Measurements from ENCODE around the gene H3-3A.

H3-3A gene

DNA sequence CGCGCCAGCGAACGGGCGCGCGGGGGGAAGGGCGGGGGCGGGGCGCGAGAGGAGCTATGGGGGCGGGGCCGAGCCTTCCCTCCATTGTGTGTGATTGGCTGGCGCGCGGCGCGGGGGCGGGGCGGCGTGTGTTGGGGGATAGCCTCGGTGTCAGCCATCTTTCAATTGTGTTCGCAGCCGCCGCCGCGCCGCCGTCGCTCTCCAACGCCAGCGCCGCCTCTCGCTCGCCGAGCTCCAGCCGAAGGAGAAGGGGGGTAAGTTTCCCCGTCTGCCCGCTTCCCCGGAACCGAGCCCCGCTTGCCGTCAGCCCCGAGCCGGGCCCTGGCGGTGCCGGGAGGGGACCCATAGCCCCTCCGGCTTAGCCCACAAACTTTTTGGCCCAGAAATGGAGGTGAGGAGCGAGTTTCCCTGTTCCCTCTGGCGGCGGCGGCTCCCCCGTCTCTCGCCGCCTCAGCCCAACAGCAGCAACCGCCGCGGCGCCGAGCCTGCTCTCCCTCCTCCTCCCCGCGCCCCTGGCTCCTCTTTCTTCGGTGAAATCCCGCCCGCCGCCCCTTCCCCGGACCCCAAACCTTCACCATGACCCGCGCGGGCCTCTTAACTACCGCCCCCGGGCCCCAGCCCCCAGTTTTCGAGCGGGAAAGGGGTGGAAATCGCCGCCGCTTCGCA lies at the start of gene H3-3A:
Gene H3-3A, plus strand, starts transcription at position 159 of the 666 bp plus-strand sequence. CDS start 1,636 bp downstream, outside the sequence.
- peak; percentile 99 for DNase-seq (ENCODE audit: low read depth)

DNA sequence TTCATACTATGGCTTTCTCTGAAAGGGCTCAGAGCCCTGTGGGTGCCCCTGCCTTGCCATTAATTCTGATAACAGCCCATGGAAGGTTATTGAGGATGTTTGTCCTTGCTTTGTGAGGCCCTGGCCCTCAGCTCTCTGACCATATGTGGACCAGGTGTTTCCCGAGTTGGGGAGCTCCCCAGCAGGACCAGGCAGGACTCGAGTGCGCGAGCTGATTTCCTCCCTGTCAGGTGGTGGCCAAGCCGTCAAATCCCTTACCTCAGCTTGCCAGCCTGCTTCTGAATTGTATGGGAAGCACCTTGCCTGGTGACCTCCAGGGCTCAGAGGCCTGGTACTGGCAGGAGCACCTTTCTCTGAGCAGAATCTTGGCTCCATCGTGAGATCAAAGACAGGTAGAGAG lies 45.4 kb upstream of the H3-3A start:
- DNase-seq (ENCODE audit: low read depth): no peak

DNA sequence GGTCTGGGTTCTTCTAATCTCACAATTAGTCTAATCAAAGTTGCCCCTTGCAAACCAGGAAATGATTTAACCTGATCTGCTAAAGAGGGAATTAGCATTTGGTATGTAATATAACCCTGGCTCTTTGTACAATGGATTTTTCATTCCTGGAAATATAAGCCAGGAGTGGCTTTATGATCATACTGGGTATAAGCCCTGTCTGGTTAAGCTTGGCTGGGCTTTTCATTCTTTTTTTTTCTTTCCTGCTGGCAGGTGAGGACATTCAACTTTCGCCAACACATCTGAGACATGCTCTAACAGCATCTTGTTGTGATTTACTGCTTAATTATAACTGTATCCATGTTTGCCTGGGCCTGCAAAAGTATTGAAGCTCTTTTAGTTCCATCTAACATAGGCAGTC lies 42.9 kb upstream of the H3-3A start:
- no peak for DNase-seq (ENCODE audit: low read depth)

DNA sequence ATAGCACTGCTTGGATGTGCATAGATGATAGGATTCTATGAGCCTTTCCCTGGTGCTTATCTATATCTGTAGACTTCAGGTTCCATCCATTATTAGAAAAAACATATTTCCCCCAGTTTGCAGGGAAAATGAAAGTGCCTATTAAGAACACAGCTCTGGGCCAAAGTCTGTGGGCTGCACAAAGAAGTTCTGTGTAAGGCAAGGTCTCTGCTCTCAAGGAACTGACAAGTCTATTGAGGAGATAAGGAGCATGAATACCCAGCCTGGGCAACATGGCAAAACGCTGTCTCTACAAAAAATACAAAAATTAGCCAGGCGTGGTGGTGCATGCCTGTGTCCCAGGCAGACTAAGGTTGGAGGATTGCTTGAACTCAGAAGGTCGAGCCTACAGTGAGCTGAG lies 41.1 kb upstream of the H3-3A start:
- DNase-seq (ENCODE audit: low read depth): no peak

DNA sequence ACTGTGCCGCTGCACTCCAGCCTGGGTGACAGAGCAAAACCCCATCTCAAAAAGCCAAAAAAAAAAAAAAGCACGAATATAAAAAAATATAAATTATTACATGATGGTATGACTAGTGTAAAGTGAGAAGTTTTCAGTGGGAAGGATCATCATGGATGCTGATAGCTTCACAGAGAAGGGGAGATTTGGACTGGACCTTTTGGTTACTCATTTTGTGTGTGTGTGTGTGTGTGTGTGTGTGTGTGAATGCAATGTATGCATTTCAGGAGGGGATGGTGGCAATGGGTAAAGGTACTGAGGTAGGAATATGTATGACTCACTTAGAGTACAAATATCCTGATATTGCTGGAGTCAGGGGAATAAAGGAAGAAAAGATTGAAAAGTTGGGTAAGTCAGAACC lies 40.7 kb upstream of the H3-3A start:
- no peak for DNase-seq (ENCODE audit: low read depth)

DNA sequence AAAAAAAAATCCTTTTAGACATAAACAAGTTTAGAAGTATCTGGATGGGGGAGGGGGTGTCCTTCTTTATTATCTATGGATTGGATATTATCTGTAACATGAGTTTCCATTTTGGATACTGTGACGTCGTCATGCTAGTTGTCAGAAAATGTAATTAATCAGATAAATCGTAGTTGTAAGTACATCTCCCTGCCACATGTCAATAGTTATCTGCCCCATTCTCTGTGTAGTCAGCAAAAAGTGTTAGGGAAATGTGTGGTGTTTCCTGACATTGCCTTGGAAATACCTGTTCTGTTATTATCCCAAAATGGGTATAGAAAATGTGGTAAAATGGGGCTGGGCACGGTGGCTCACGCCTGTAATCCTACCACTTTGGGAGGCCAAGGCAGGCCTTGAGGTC lies 38.8 kb upstream of the H3-3A start:
- no peak for DNase-seq (ENCODE audit: low read depth)

DNA sequence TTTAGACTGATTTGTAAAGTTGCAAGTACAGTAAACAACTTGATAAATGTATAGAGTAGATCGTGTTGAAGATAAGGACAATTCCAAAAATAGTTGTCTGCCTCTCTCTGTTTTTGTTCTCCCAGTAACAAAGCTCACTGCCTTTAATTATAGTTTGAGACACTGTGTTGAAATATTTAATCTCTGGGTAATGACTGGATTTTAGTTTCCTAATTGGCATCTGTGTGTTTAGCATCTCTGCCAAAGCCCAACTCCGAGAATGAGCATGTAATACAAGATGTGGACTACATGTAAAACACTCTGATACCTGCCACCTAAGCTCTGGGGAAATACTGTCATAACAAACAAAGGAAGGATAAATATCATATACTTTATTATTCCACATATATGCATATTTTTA lies 35.7 kb upstream of the H3-3A start:
- no peak for DNase-seq (ENCODE audit: low read depth)

DNA sequence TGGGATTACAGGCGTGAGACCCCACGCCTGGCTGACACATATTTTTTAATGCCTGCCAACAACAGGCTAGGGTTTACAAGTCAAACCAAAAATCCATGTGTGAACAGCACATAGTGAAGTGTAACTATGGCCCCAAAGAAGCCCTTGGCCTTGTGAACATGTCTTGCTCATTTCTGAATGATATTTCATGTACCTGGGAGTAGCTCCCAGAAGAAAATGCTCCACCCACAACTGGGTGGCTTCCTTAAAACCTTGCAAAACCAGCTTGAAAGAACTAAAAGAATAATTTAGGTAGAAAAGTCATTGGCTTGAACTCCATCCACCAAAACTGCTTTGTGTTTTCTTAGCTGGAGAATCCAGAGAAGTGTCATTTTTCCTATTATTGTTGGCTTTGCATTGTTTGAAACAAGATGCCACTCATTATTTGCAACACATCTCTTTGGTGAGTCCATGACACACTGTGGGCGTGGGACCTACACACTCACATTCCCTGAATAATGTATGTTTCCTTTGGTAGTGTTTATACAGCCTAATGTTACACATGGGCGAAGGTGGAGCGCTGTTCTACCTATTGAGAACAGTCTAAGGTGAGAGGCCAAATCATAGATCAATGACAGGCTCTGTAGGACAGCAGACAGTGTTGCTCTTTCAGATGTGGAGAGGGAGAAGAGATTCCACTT lies 34.8 kb upstream of the H3-3A start:
- no peak for DNase-seq (ENCODE audit: low read depth)

DNA sequence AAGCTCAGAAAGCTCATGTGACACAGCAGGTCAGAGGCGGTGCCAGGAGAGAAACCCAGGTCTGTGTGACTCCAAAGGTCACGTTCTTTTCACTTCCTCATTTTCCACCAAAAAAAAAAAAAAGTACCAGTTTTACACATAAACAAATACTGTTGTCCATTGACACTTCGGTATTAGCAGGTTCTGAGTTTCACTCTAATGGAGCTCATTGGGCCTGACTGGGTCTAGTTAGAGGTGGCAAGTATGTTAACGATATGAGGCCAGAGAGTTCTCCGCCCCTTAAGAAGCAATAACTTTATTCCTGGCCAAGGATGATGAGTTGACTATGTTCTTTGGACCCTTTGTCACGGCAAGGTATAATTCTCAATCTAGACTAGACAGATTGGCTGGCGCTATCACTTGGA lies 33.4 kb upstream of the H3-3A start:
- DNase-seq (ENCODE audit: low read depth): no peak

DNA sequence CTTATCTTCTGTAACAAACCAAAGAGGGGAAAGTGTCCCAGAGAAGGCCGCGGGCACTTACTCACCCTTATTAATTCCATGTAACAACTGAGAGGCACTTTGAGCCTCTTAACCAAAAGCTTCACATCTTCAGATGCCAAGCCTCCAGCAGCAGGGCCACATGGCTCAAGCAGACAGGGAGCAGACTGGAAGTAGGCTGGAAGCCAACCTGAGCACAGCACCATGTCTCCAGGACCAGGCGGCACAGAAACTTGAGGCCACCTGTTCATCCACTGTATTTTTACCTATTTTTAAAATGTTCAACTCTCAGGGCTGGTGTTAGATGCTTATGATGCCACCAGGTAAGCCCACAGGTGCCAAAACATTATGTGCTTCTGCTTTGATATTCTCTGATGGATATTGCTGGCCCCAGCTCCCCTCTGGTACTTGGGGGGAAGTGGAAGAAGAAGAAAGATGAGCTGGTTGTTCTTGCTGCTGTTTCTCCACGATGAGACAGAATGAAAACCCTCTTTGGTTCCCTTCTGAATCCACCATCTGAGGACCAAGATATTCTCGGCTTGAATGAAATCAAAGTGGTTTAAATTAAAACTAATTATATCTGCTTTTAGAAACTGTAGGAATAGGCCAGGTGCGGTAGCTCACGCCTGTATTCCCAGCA lies 32.8 kb upstream of the H3-3A start:
- DNase-seq (ENCODE audit: low read depth): no peak

DNA sequence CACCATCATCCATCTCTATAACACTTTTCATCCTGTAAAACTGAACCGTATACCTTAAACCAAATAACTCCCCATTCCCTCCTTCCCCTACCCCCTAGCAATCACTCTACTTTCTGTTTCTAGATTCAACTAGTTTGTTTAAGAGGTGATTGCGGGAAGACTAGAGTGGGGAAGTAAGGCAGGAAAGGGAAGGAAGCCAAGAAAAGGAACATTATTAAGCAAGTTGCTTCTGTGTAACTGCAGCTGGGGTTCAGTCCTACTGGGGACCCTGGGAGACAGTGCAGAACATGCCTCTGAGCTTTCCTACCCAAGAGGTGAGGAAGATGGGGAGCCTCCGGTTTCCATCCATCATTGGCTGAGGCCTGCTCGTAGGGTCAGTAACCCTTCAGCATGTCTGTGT lies 28.9 kb upstream of the H3-3A start:
- no peak for DNase-seq (ENCODE audit: low read depth)

DNA sequence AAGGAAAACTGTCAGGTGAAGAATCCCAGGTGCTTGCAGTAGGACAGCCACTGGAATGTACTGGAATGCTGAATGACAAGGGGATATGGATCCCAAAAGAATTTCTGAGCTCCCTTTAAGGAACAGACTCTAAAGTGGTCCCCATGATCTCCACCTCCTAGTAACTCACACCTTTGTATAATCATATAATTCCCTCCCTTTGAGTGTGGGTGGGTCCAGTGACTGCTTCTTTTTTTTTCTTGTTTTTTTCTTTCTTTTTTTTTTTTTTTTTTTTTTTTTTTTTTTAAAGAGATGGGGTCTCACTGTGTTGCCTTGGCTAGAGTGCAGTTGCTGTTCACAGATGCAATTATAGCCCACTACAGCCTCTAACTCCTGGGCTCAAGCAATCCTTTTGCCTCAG lies 28.5 kb upstream of the H3-3A start:
- DNase-seq (ENCODE audit: low read depth): no peak

DNA sequence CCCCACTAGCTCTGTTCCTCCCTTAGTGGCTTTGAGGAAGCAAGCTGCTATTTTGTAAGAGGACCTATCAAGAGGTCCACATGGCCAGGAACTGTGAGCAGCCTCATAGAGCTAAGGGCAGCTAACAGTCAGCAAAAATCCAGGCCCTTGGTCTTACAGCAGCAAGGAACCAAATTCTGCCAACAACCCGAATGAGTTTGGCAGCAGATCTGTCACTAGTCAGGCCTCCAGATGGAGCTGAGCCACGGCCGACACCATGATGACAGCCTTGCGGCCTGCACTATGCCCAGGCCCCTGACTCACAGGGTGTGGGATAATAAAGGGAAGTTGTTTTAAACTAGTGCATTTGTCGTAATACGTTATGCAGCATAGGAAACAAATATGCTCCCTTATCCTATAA lies 28.0 kb upstream of the H3-3A start:
- DNase-seq (ENCODE audit: low read depth): no peak

DNA sequence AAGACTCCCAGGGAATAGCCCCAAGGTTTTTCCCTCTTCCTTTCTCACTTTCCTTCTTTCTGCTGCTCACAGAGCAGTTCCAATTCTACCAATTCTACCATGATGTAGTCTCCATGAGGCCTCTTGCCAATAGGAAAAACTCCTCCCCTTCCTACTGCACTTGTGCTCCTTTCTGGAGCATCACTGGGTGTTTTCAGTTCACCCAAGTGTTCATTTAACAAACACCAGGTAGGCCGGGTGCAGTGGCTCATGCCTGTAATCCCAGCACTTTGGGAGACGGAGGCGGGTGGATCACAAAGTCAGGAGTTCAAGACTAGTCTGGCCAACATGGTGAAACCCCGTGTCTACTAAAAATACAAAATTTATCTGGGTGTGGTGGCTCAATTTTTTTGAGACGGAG lies 26.6 kb upstream of the H3-3A start:
- no peak for DNase-seq (ENCODE audit: low read depth)

DNA sequence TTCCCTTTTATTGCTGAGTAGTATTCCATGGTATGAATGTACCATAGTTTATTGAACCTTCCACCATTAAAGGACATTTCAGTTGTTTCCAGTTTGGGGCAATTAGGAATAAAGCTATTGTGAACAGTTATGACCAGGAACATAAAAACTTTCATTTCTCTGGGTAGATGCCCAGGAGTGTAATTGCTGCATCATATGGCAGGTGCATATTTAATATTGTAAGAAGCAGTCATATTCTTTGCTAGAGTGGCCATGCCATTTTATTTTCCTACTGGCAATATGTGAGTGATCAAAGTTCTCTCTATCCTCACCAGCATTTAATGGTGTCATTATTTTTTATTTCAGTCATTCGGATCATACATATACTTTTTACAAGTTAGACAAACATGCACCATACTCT lies 23.9 kb upstream of the H3-3A start:
- DNase-seq (ENCODE audit: low read depth): no peak

DNA sequence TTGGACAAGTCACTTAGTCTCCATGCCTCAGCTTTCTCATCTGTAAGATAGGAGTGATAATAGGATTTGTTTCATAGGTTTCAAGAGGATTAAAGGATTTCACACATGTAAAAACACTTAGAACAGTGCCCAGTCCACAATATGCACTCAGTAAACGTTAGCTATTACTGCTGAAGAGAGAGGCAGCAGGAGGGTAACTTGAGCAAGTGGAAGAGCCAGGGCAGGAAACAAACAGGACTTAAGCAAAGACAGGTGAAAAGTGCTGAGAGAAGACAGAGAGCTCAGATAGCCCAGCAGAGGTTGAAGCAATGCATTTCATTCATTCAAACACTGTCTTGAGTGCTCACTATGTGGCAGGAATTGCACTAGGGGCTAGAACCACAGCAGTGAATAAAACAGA lies 21.1 kb upstream of the H3-3A start:
- DNase-seq (ENCODE audit: low read depth): no peak

DNA sequence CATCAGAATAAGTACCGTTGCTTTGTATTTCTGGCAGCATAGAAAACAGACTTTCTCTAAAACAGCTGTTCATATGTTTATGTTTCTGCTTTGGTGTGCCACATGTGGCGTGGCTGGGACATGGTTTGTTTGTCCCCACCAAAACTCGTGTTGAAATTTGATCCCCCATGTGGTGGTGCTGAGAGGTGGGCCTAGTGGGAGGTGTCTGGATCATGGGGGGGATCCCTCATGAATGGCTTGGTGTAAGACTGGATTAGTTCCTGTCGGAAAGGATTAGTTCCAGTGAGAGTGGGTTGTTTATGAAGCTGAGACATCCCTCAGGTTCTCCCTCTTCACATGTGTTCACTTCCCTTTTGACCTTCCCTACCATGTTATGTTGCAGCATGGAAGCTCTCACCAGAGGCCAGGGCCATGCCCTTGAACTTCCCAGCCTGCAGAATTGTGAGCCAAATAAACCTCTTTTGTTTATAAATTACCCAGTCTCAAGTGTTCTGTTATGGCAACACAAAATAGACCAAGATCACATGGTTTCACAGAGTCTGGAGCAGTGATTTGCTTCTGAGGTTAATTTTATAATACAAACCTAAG lies 17.9 kb upstream of the H3-3A start:
- no peak for DNase-seq (ENCODE audit: low read depth)

DNA sequence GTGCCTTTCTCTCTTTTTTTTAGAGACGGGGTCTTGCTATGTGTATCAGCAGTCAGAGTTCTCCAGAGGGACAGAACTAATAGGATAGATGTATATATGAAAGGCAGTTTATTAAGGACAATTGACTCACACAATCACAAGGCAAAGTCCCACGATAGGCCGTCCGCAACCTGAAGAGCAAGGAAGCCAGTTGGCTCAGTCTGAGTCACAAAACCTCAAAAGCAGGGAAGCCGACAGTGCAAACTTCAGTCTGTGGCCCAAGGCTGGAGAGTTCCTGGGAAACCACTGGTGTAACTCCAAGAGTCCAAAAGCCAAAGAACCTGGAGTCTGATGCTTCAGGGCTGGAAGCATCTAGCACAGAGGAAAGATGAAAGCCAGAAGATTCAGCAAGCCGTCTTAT lies 16.3 kb upstream of the H3-3A start:
- no peak for DNase-seq (ENCODE audit: low read depth)

DNA sequence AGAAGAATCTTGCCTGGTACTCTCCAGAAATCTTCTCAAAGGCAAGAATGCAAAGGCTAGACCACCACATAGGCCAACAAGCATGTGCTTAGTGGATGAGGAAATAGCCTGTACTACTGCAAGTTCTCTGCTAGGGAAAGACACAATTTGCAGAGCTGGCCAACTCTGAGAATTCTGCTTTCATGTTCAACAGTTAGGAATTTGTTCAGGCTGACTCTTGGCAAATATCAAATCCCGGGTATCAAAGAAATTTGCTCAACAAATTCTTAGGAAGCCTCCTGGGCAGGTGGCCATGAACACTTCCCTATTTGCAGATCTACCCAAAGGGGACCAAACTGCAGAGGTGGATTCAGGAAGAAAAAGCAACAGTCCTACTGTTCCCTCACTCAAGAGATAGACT lies 15.0 kb upstream of the H3-3A start:
- no peak for DNase-seq (ENCODE audit: low read depth)

DNA sequence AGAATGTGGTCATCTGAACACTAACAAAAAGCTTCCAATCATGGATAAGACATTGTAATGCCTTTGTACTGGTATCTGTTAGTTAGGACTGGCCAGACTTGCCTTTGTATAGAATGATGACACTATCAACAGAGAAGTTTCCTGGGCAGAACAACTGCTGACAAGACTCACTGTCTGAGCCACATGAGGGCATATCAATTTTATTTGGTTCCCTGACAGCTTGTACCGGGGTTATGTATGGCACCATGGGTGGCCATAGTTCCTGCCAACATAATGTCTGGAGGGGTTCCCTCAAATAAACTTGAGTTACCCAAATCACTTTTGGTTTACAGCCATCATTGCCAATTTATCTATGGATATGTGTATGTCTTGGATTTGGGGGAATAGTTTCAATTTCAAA lies 13.6 kb upstream of the H3-3A start:
- DNase-seq (ENCODE audit: low read depth): no peak

DNA sequence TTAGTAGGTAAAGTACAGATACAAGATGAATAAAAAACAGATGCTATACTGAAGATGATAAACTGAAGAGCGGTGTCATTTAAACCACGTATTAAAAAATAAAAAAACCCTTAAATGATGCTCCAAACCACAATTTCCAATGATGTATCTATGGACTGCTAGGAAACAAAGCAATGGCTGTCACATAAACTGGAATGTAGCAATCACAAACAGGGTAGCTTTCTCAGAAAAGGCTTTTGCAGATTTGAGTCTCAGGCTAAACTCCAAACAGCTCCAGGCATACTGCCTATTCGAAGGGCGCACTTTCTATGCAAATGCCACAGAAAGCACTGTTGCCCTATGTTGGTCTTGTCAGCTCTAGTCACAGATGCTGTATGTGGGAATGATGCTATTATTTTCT lies 12.4 kb upstream of the H3-3A start:
- DNase-seq (ENCODE audit: low read depth): no peak

DNA sequence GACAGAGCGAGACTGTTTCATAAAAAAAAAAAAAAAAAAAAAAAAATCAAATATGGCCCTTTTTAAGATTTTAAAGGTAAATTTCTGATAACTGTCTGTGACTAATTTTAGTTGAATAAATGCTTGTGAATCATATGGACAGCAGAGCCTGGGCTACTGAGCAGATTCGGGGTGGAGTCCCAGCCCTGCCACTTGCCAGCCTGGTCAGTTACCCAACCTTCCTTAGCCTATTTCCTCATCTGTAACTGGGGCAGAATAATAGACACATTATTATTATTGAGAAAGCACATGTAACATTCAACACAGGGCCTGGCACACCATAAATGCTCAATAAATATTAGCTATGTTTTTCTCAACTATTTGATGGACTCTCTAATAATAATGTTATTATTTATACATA lies 11.2 kb upstream of the H3-3A start:
- no peak for DNase-seq (ENCODE audit: low read depth)

DNA sequence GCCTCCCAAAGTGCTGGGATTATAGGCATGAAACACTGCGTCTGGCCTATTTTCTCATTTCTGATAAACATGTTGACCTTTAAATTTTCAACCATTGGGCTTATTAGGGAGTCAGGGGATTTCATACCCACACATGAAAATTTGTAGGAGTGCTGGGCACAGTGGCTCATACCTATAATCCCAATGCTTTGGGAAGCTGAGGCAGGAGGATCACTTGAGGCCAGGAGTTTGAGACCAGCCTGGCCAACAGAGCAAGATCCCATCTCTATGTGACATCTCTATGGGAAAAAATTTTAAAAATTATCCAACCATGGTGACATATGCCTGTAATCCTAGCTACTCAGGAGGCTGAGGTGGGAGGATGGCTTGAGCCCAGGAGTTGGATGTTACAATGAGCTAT lies 10.5 kb upstream of the H3-3A start:
- no peak for DNase-seq (ENCODE audit: low read depth)
